NCI-H82 treated with DMSO at 0.1 percent for 48 hours (cell line): Measurements from ENCODE around the gene NBEA.

ENCODE experiments used
- DNase-seq: peaks from one replicate; lab custom pipeline; 2025; ENCODE audit not compliant: unreplicated experiment; lab: John Stamatoyannopoulos, UW

NBEA gene

GRCh38 chr13:35471706-35472322 lies 529.7 kb downstream of the NBEA start:
- peak; percentile 54 for DNase-seq

GRCh38 chr13:35472323-35472881 lies 530.3 kb downstream of the NBEA start:
- no peak for DNase-seq

DNA sequence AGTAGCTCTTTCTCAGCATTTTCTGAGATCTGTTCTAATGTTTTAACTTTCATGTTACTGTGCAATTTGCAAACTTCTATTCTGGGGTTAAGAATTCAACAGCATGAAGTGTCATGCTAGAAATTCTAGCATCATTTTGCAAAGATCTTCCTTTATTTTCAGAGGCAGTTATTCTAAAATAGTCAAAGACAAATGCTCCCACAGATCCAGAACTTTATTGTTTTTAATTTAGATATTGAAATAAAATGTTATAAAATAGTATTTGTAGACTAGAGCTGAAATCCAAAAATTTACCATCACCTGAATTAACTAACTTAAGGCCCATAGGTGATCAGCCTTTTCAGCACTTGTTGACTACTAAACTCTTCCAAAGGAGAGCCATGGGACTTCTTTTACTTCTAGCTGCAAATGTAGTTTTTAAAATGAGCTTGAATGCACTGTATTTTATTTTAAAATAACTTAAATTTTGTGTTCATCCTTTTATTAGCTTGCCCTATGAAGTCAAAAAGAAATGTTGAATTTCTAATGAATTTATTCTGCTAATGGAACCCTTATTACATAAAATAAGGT lies 531.2 kb downstream of the NBEA start:
- peak; percentile 36 for DNase-seq

GRCh38 chr13:35473802-35474201 lies 531.7 kb downstream of the NBEA start:
- no peak for DNase-seq

DNA sequence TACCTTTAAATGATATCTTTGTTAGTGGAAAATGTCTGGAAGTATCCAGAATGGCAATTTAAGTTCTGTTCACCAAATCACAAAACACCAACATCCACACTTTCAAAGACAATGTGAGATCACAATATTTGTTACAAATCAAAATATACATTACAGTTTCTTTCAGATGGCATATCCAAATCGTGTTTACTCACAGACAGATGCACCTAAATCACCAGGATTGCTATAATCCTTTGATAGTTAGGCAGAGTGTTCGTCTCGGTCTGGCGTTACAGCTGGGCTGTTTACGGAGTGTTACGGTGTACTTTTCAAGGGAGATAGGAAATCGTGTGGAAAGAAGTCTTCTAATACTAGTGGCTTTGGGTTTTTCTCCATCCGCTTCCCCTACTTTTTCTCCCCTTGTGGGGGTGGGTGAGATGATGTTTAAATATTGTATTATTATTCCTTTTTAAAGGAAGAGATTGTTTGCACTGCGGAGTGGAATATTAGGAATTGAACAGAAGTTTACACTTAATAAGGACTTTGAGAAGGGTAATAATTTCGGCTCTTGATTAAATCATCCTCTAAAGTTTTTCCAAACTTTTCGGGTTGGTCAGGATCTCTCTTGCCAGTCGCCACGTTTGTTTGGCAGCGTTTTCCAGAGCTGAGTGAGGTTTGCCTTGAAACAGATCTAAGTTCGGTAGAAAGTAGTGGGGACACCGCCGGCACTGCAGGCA lies 532.6 kb downstream of the NBEA start:
- DNase-seq: peak; percentile 85

DNA sequence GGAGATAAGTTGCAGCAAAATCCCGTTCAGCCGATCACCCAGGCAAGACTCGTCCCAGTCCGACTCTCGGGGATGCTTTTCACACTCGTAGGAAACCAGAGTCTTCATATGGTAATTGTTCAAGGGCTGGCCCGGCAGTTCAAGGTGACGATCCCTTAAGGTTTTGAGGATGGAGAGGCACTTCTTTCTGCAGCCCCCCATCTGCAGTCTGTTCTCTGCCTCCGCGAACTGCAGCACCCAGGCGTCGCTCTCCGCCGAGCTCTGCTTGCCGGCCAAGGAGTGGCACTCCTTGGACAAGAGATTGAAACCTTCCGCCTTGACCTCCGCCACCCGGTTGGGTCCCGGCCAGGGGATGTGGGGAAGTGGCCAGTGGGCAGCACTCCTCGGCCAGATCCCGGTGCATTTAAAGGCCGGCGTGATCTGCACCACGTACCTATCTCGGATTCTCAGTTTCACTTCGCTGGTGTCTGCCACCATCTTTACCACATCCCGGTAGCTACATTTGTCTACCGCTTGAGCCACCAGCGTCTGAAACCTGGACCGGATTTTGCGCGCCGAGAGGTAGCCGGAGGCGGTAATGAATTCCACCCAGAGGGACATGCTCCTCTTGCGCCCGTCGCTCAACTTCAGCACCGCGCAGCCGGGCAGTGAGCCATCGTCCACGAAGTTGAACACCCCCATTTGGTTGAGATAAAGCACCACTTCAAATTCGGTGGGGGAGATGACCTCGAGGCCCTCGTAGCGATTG lies 533.3 kb downstream of the NBEA start:
- DNase-seq: no peak

GRCh38 chr13:35475960-35476943 lies 534.2 kb downstream of the NBEA start, which contains the start of gene MAB21L1:
Gene MAB21L1 (minus strand): TSS chr13:35476689. CDS start chr13:35476138, 551 bp downstream.
- DNase-seq: peak; percentile 99

DNA sequence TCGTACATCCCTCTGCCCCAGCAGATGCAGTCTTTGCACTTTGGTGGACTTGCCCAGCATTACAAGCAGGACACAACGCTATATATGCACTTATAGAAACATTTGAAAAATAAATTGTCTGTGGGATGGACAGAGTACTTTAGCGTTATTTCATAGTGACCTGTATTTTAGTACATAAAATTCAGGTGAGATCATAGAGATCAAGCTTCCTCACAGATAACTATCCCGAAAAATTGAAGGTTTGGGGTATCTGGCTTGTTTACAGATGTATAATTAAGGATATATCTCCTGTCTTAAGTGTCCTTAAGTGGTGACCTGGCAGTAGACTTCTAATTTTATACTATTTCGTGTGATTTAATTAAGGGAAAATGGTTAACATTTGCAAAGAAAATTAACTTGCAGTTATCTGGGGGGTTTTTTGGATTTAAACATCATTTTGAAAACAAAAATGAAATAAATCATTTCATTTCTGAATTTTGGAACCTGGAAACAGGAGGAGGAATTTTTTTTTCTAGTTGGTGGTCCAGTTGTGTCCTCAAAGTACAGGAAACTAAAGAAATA lies 535.4 kb downstream of the NBEA start:
- DNase-seq: no peak

GRCh38 chr13:35478271-35479037 lies 536.4 kb downstream of the NBEA start:
- no peak for DNase-seq

- DNase-seq: peak; percentile 87
Measured at GRCh38 chr13:35479038-35479492, 537.0 kb downstream of the NBEA start.

- no peak for DNase-seq
Measured at GRCh38 chr13:35479706-35480105, 537.6 kb downstream of the NBEA start.

DNA sequence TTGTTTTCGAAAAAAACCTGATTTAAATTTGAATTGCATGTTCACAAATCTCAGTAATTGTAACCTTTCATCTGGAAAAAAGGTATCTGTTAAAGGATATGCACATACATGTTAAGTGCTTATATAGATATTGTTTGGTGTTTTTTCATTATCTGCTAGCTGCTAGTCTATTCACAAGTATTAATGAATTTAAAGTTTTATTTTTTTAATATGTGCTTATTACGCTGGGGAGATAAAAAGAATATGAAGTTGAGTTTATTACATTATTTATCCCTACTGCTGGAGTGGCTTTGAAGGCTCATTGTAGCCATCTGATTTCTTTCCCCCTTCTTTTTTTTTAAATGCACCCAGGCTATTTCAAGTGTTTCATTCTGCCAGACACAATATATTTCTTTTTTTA lies 538.3 kb downstream of the NBEA start:
- no peak for DNase-seq

DNA sequence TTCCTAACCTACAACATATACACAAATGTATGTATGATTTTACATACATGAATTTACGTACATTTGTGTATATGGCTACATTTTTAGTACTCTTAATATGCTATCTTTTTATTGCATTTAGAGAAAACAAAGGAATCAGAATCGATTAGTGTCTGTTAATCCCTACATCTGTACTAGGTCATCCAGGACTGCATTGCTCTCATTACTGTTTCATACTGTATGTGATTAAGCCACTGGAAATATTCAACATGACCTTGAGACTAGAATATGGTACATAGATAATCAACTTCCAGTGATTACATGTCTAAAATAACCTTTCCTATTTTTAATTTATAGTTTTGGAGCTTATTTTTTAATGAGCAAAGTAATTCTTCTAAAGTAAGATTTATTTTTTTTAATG lies 539.7 kb downstream of the NBEA start:
- DNase-seq: peak; percentile 86

DNA sequence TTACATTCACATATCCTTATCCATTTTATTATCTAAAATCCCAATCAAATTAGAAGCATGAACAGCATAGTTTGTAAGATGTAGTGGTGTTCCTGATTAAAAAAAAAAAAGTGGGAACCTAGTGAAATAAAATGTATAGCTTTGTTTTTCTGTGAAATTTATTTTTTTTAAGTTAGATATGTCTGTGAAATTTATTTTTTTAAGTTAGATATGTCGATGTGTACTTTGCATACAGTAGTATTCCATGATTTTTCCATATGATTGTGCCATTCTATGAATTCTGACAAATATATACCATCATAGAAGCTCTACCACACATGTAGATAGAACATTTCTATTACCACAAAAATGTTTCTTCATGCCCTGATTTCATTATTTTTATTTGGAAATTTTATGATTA lies 540.5 kb downstream of the NBEA start:
- DNase-seq: no peak

DNA sequence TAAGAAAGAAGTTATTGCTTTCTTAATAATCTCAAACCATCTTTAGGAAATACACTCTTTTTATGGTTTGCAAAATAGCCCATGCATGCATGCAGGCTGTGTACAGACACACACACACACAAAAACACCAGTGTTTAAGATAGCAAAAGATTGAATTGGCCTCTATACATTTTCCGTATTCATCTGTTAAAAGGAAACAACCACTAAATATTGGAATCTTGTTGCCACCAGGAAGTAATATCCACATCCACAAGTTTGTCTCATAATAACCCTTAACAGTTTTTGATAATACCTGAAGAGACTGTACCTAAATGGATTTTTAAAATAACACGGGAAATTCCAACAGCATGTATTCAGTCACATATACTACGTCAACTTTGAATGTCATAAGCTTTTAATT lies 541.7 kb downstream of the NBEA start:
- DNase-seq: no peak

DNA sequence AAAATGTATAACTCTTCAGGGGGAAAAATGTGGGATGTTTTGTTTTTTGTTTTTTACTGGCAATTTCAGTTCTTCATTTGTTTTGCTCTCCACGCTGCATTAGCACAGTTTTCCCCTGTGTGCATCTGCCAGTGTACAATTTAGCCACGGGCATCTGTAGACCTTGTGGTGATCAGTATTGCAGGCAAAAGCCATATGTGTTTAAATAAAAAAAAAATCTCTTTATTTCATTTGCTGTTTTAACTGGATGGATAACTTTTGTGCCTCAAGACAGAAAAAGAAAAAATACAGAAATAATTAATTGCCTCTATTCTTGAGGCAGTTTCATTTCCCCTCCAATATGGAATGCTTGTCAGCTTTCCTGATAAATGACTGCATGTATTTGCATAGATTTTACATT lies 542.3 kb downstream of the NBEA start:
- DNase-seq: no peak

DNA sequence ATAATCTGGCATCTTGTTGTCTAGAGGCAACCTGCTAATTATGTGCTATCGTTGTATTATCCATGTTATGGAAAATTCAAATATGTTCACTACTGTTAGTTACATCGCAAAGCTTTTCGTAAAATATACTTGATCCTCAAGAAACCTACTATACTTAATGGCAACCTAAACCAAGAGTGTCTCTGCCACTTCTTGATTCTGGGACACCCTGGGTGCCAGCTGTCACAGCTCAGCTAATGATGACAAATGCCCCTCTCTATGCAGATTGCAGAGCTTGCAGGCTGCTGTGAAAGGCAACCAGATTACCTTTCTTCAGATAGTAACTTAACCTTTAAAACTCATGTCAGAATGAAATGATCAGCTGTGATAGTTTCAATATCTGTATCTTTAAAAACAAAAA lies 543.4 kb downstream of the NBEA start:
- peak; percentile 97 for DNase-seq

DNA sequence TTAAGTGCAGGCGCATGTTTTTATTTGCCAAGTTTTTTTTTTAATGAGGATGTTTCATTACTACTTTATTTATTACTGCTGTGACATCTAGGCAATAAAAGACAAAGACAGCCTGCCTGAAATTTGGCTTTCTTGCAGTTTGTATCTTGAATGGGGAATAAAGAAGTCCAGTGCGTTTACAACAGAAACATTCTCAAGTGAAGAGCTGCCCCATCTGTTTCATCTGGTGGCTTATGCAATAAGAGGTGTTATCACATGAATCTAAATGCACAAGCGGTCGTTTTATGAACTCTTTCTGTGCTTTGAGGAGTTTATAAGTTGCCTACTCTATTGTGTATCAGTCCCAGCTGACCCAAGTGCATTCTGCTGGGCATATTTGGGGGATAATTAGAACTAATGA lies 547.0 kb downstream of the NBEA start:
- peak; percentile 55 for DNase-seq

DNA sequence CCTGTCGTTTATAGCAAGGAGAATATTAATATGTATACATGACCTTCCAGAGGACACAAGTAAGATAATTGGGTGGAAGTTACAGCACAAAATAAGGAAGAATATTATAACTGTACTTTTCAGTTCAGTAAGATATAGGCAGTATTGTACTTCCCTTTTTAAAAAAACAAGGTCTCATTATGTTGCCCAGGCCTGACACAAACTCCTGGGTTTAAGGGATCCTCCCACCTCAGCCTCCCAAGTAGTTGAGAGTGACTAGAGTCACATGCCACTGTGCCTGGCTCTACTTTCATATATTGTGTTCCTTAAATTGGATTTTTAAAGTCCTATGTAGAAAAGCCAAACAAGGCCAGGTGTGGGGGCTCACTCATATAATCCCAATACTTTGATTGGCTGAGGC lies 553.9 kb downstream of the NBEA start:
- no peak for DNase-seq
